Measurements from ENCODE around the gene PLCL1. TPM values are rescaled to one million over a fixed set of nuclear protein-coding genes. Genes with fewer than 3 reads are reported as not detected.

PLCL1 gene
- total and polyA plus RNA-seq, 10 of the 15 experiments (the other 5 are each of a cell fraction or from before 2014, with no cell fraction given) = 0.03 to 1.5 (median 0.22) TPM

GRCh38 chr2:198004921-198005829 is 200.8 kb downstream of the PLCL1 start (continued):
- no peak for TF ChIP-seq KAT2A (conservative IDR thresholded peaks at IDR 0.05; ENCODE audit: control insufficient read depth, low read depth, low read length)
- no peak for TF ChIP-seq RFX5 (IDR thresholded peaks at IDR 0.05; ENCODE audit: low read depth, low read length)
- TF ChIP-seq HSF1 (IDR thresholded peaks at IDR 0.05; ENCODE audit: low read depth, low read length) = no peak
- TF ChIP-seq STAT3 (IDR thresholded peaks at IDR 0.05; ENCODE audit: low read depth, low read length) = no peak
- TF ChIP-seq ATF2 (IDR thresholded peaks at IDR 0.05; ENCODE audit: low read length) = peak; percentile 71
- no peak for TF ChIP-seq KDM1A (IDR thresholded peaks at IDR 0.05; ENCODE audit: borderline replicate concordance)
- TF ChIP-seq CUX1 (IDR thresholded peaks at IDR 0.05; ENCODE audit: insufficient replicate concordance, low read depth, low read length) = no peak
- peak; percentile 30 for TF ChIP-seq SMAD1 (IDR thresholded peaks at IDR 0.05; ENCODE audit: low read depth, partially characterized antibody)
- peak; percentile 85 for TF ChIP-seq NFIC (IDR thresholded peaks at IDR 0.05; ENCODE audit: low read depth, low read length)
- TF ChIP-seq CBFB (IDR thresholded peaks at IDR 0.05; ENCODE audit: low read depth) = no peak
- TF ChIP-seq FOXK2 (IDR thresholded peaks at IDR 0.05) = no peak
- TF ChIP-seq MEF2A (IDR thresholded peaks at IDR 0.05; ENCODE audit: insufficient read depth, low read depth, low read length) = peak; percentile 96
- no peak; the same call in 1 of the 2 replicates for TF ChIP-seq MXI1 (IDR thresholded peaks at IDR 0.05; ENCODE audit: low read depth, low read length)
- peak; percentile 83; the same call in 1 of the 2 replicates for TF ChIP-seq TBL1XR1 (IDR thresholded peaks at IDR 0.05; ENCODE audit: low read depth, low read length)
- no peak for TF ChIP-seq EED (IDR thresholded peaks at IDR 0.05; ENCODE audit: low read depth)
- TF ChIP-seq ZNF622 (IDR thresholded peaks at IDR 0.05) = no peak
- no peak for TF ChIP-seq ELK1 (IDR thresholded peaks at IDR 0.05; ENCODE audit: low read depth, low read length)
- TF ChIP-seq RELA (IDR thresholded peaks at IDR 0.05; ENCODE audit: borderline replicate concordance, partially characterized antibody) = peak; percentile 93
- peak; percentile 93 for TF ChIP-seq MTA2 (IDR thresholded peaks at IDR 0.05; ENCODE audit: low read depth)
- no peak for TF ChIP-seq STAT1 (conservative IDR thresholded peaks at IDR 0.05)
- no peak; the same call in 1 of the 2 replicates for TF ChIP-seq TAF1 (IDR thresholded peaks at IDR 0.05; ENCODE audit: borderline replicate concordance, low read depth, low read length)
- TF ChIP-seq HDAC2 (IDR thresholded peaks at IDR 0.05) = 0 out of 2 replicates have a peak, but pooled peaks have one; percentile 72
